HepG2 (cell line): Measurements from ENCODE around the gene GARS1. TPM values are rescaled to one million over a fixed set of nuclear protein-coding genes. Genes with fewer than 3 reads are reported as not detected.

Experiments
- ATAC-seq: fragments of 200-7000 bp; cut with Tn5 transposase; 3 replicates; pipeline ENCODE4 v1.9.1; 2020; ENCODE audit warnings: mild to moderate bottlenecking, moderate library complexity
- BruUV-seq: library from RNA; stranded (reverse); fragments of 400-500 nt; replicated peaks from 2 replicates; lab custom pipeline; 2021; lab: Mats Ljungman, UMichigan
- CTCF ChIA-PET: fragments of 300-600 bp; formaldehyde crosslinking; extraction: SDS; loops from one replicate; lab custom pipeline; 2021; ENCODE audit warnings: low total read pairs, inconsistent platforms, low intra/inter-chr PET ratio; lab: Yijun Ruan, JAX
- POLR2A ChIA-PET: fragments of 350-600 bp; sonication (Branson Sonifier 250); formaldehyde crosslinking; loops from one replicate; lab custom pipeline; 2020; ENCODE audit warnings: antibody characterized with exemption, inconsistent platforms; lab: Yijun Ruan, JAX
- DNase-seq: peaks from one replicate; pipeline ENCODE4 v3.0.0-alpha.2; 2015; ENCODE audit warnings: low spot score
- FAIRE-seq: peaks from 3 replicates; lab custom pipeline; 2011; peaks lifted over from hg19 to GRCh38; lab: Jason Lieb, UNC
- H2AFZ ChIP-seq: one replicate; pipeline ENCODE4 v1.6.1; 2011; ENCODE audit warnings: low read length, inconsistent platforms
- H3K27ac ChIP-seq: fragments of 300-600 bp; 3 replicates; pipeline ENCODE4 v1.8.0; 2011; ENCODE audit warnings: mixed run types, mild to moderate bottlenecking, mixed read lengths, low read length, inconsistent platforms; ENCODE audit not compliant: insufficient read depth; ENCODE audit errors: extremely low read length
- H3K27me3 ChIP-seq, 2 experiments: fragments of 200-600 bp in 1 of 2; 2 replicates in 1 of 2; 3 replicates in 1 of 2; pipeline versions ENCODE4 v1.6.0 to v1.8.0; 2011; ENCODE audit warnings: low read length in 2 of 2, mild to moderate bottlenecking in 2 of 2, moderate library complexity in 2 of 2, inconsistent platforms in 1 of 2; ENCODE audit not compliant: insufficient read depth in 2 of 2, control insufficient read depth in 1 of 2
- H3K36me3 ChIP-seq, 2 experiments: fragments of 200-600 bp in 1 of 2; replicated peaks in 1 of 2; 2 replicates in 1 of 2; 3 replicates in 1 of 2; pipeline versions ENCODE4 v1.5.1 to v1.8.0; 2011; ENCODE audit warnings: low read length in 2 of 2, inconsistent platforms in 1 of 2; ENCODE audit not compliant: insufficient read depth in 2 of 2, control insufficient read depth in 1 of 2
- H3K4me1 ChIP-seq: 2 replicates; pipeline ENCODE4 v1.5.1; 2012; ENCODE audit warnings: low read length, inconsistent platforms; ENCODE audit not compliant: insufficient read depth
- H3K4me2 ChIP-seq: 2 replicates; pipeline ENCODE4 v1.6.0; 2011; ENCODE audit warnings: low read depth, low read length, inconsistent platforms
- H3K4me3 ChIP-seq, 3 experiments: fragments of 200-600 bp in 1 of 3; sonication (generic), shearing (Covaris generic) in 1 of 3; replicated peaks in 1 of 3; 2 replicates each; pipeline ENCODE4 v1.5.1; 2011 to 2016; ENCODE audit warnings: low read length in 3 of 3, inconsistent platforms in 2 of 3, low read depth in 2 of 3, mild to moderate bottlenecking in 2 of 3, control low read depth in 1 of 3, mixed read lengths in 1 of 3; ENCODE audit not compliant: insufficient read depth in 1 of 3
- H3K79me2 ChIP-seq: one replicate; pipeline ENCODE4 v1.6.1; 2011; ENCODE audit warnings: low read length, inconsistent platforms; ENCODE audit not compliant: insufficient read depth
- H3K9ac ChIP-seq: 2 replicates; pipeline ENCODE4 v1.6.0; 2011; ENCODE audit warnings: mild to moderate bottlenecking, low read depth, low read length, inconsistent platforms; ENCODE audit not compliant: insufficient read depth
- H3K9me3 ChIP-seq: 2 replicates; pipeline ENCODE4 v1.5.1; 2012; ENCODE audit warnings: mild to moderate bottlenecking, low read length
- H4K20me1 ChIP-seq: 2 replicates; pipeline ENCODE4 v1.6.0; 2011; ENCODE audit warnings: inconsistent platforms, mild to moderate bottlenecking, low read length, moderate library complexity; ENCODE audit not compliant: insufficient read depth
- BCL3 ChIP-seq: sonication (generic); formaldehyde crosslinking; IDR thresholded peaks from 2 replicates; pipeline ENCODE4 v1.5.1; 2020; ENCODE audit warnings: mild to moderate bottlenecking, missing genetic modification reagents, moderate library complexity
- CEBPB ChIP-seq: IDR thresholded peaks from 2 replicates; pipeline ENCODE4 v1.6.1; 2011; ENCODE audit warnings: low read depth, low read length, improper control_type of control experiment, borderline replicate concordance
- CEBPG ChIP-seq: IDR thresholded peaks from 2 replicates; pipeline ENCODE4 v1.6.1; 2016
- DMAP1 ChIP-seq: IDR thresholded peaks from 2 replicates; pipeline ENCODE4 v1.6.1; 2016
- FOXK1 ChIP-seq: sonication (generic); formaldehyde crosslinking; IDR thresholded peaks from 2 replicates; pipeline ENCODE4 v1.4.0; 2020; ENCODE audit warnings: low read depth, missing genetic modification reagents, borderline replicate concordance
- JUND ChIP-seq: sonication (generic); formaldehyde crosslinking; IDR thresholded peaks from 2 replicates; pipeline ENCODE4 v1.8.0; 2022; ENCODE audit warnings: mild to moderate bottlenecking, missing genetic modification reagents
- KAT7 ChIP-seq: IDR thresholded peaks from 2 replicates; pipeline ENCODE4 v1.6.1; 2018; ENCODE audit warnings: borderline replicate concordance, missing compliant biosample characterization
- NFIC ChIP-seq: IDR thresholded peaks from 2 replicates; pipeline ENCODE4 v1.6.1; 2012; ENCODE audit warnings: mild to moderate bottlenecking, low read length, inconsistent platforms
- NPAS2 ChIP-seq: sonication (generic); formaldehyde crosslinking; IDR thresholded peaks from 2 replicates; pipeline ENCODE4 v1.8.0; 2022; ENCODE audit warnings: mild to moderate bottlenecking, missing genetic modification reagents, borderline replicate concordance
- SAP130 ChIP-seq: IDR thresholded peaks from 2 replicates; pipeline ENCODE4 v1.6.1; 2016; ENCODE audit warnings: low read depth
- SIN3A ChIP-seq: IDR thresholded peaks from 2 replicates; pipeline ENCODE4 v1.6.1; 2011; ENCODE audit warnings: low read depth, mild to moderate bottlenecking, control low read depth, low read length, borderline replicate concordance
- SOX6 ChIP-seq, 2 experiments: fragments of 450-650 bp in 1 of 2; sonication (generic) in 1 of 2; formaldehyde crosslinking in 1 of 2; IDR thresholded peaks; 2 replicates each; pipeline versions ENCODE4 v1.4.0 to v1.6.1; 2017 to 2020; ENCODE audit warnings: antibody characterized with exemption in 1 of 2, mild to moderate bottlenecking in 1 of 2, missing genetic modification reagents in 1 of 2
- SPEN ChIP-seq: sonication (generic); formaldehyde crosslinking; IDR thresholded peaks from 2 replicates; pipeline ENCODE4 v1.5.1; 2020; ENCODE audit warnings: low read depth, mild to moderate bottlenecking, missing genetic modification reagents
- SSRP1 ChIP-seq: IDR thresholded peaks from 2 replicates; pipeline ENCODE4 v1.6.1; 2016; ENCODE audit warnings: control low read depth
- YEATS4 ChIP-seq: sonication (generic); formaldehyde crosslinking; IDR thresholded peaks from 2 replicates; pipeline ENCODE4 v1.4.0; 2020; ENCODE audit warnings: missing genetic modification reagents, borderline replicate concordance
- ZFAT ChIP-seq: sonication (generic); formaldehyde crosslinking; conservative IDR thresholded peaks from 2 replicates; pipeline ENCODE4 v1.8.1; 2023; ENCODE audit warnings: missing genetic modification reagents, inconsistent platforms
- ZFP82 ChIP-seq: sonication (generic); formaldehyde crosslinking; IDR thresholded peaks from 2 replicates; pipeline ENCODE4 v1.5.1; 2020; ENCODE audit warnings: mild to moderate bottlenecking, missing genetic modification reagents, borderline replicate concordance
- ZFX ChIP-seq: sonication (generic); formaldehyde crosslinking; IDR thresholded peaks from 2 replicates; pipeline ENCODE4 v1.4.0; 2020; ENCODE audit warnings: mild to moderate bottlenecking, low read depth, missing genetic modification reagents, moderate library complexity
- ZNF468 ChIP-seq: sonication (generic); formaldehyde crosslinking; IDR thresholded peaks from 2 replicates; pipeline ENCODE4 v1.8.0; 2022; ENCODE audit warnings: mild to moderate bottlenecking, moderate library complexity, missing genetic modification reagents
- ZNF652 ChIP-seq: IDR thresholded peaks from 2 replicates; pipeline ENCODE4 v1.6.1; 2016; ENCODE audit warnings: low read depth, borderline replicate concordance
- ZNF788 ChIP-seq: sonication (generic); formaldehyde crosslinking; IDR thresholded peaks from 2 replicates; pipeline ENCODE4 v1.5.0; 2020; ENCODE audit warnings: mild to moderate bottlenecking, missing genetic modification reagents, borderline replicate concordance
- ZSCAN20 ChIP-seq: sonication (generic); formaldehyde crosslinking; IDR thresholded peaks from 2 replicates; pipeline ENCODE4 v1.4.0; 2020; ENCODE audit warnings: missing genetic modification reagents, mild to moderate bottlenecking, borderline replicate concordance
- WGBS: methylation state at CpG from one replicate; pipeline ENCODE4 v1.1.6; 2017; ENCODE audit warnings: low lambda C conversion rate; 5-methylcytosine and 5-hydroxymethylcytosine counted together
- in situ Hi-C: cut with HindIII; loops from 2 replicates; pipeline ENCODE4 v1.10.0; 2017; ENCODE audit warnings: low pct_unique_long_range_greater_than_20kb; ENCODE audit not compliant: extremely low pct_ligation_motif_present
- intact Hi-C: fragments of 100-400 bp; cut with micrococcal nuclease; formaldehyde crosslinking; loops from one replicate; pipeline ENCODE4 v1.10.0; 2022; ENCODE audit not compliant: unreplicated experiment
- polyA plus RNA-seq, 8 experiments: library from polyadenylated mRNA; depleted of rRNA in 3 of 8; stranded (reverse) in 7 of 8; unstranded in 1 of 8; fragments of >200 nt; fragmentation: Illumina TruSeq in 4 of 8; extraction: Trizol in 4 of 8; gene quantifications; 2 replicates each; pipeline versions ENCODE4 v1.2.1 to v1.2.3, GENCODE V29; 2011 to 2016; ENCODE audit warnings: low read depth in 4 of 8, missing spikeins in 1 of 8, mixed read lengths in 1 of 8; ENCODE audit not compliant: insufficient read depth in 1 of 8
- total RNA-seq, 5 experiments: library from RNA; depleted of rRNA; stranded (reverse); fragments of >200 nt; fragmentation: Illumina TruSeq; extraction: Trizol; gene quantifications; 2 replicates each; pipeline ENCODE4 v1.2.3, GENCODE V29; 2016; ENCODE audit warnings: low read depth in 1 of 5

Gene GARS1
- total and polyA plus RNA-seq, 2 of the 13 experiments (the other 11 are each of a cell fraction or from before 2014, with no cell fraction given): 140 to 460 TPM

DNA sequence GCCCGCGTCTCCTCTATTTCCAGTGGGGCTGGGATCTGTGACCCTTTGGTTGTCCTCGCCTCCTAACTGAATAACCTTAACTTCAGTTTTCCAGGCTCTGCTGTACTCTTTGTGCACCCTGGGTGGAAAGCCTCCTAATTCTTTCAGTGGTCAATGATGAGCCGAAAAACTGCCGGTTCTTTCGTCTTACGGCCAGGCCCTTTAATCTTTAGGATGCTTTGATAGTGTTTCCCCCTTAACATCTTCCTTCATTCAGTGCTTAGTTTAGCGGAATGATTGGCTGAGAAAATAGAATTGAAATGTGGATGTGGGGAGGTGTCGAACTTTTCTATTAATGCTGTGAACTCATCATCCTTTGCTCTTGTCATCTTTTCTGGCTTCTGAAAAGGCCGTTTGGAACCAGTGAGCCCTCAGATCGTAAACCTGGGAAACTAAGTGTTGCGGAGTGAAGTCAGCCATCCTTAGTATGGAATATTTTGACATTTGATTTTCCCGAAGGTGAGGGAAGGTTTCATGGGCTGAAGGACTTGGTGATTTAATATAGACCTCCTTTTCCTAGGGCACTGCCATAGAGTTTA is 847 bp downstream of the GARS1 start (continued):
- TF ChIP-seq ZFP82 (CRISPR knock-in tag): 0 out of 2 replicates have a peak, but pooled peaks have one; percentile 15

DNA sequence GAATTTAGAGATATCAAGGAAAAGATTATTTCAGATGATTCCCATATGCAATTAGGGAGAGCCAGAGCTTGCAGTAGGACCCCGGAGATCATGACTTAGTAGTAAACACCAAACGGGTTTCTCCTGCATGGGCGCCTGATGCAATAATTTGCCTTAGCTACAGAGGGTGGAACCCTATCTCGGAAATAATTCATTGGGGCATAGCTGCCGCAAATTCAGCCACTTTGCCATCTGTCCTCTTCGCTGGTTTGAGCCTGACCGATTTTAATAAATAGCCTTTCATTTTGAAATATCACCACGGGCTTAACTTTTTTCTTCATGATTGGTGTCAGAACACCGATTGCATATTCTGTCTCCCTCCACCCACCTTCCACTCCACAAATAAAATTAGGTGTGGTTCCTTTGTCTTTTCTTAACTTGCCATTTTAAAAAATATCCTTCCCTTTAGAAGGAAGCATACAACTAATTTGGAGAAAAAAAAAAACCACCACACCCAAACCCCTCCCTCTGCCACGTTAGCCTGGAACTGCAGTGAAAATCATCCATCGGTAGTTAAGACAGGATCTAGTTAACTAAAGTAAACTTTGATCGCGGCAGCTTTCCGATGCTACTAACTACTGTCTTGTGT is 1.4 kb downstream of the GARS1 start:
- Histone ChIP-seq H3K9me3 (no peaks in the 10 kb centered on the region), H2AFZ (no peak overlapping the region), H3K9ac (peak overlapping the region; percentile 96), H3K4me3 (peak overlapping the region; percentile 92 to 97 (median 95)), H3K27me3 (no peaks in the 10 kb centered on the region; a peak in 1 of 5 replicates), H4K20me1 (peaks cover 26% of the 10 kb centered on the region), H3K4me2 (peak overlapping the region; percentile 65), H3K36me3 (peaks cover 3 to 25% of the 10 kb centered on the region in 2 experiments; a peak in 4 of 5 replicates), H3K79me2 (peaks cover 59% of the 10 kb centered on the region), H3K27ac (peak overlapping the region; percentile 95), H3K4me1 (peaks cover 44% of the 10 kb centered on the region)
- DNase-seq (peak; percentile 42), ATAC-seq (no peak), FAIRE-seq (no peak)
- in situ Hi-C loops (no loop called here), intact Hi-C loops (no loop called here)
- ChIA-PET CTCF (interaction anchor here (0.7 kb wide), 1 partner anchor 47 kb away, joined by 3 read pairs; no protein-coding TSS in a partner anchor), POLR2A (no interaction called here)
- no TSS peak for BruUV-seq
- WGBS: under 1% methylated on average over 14 of the region's 14 CpGs
- TF ChIP-seq BCL3 (CRISPR knock-in tag) (no peak), ZNF788 (CRISPR knock-in tag) (no peak), DMAP1 (CRISPR knock-in tag) (0 out of 2 replicates have a peak, but pooled peaks have one; percentile 24), NPAS2 (no peak), ZFX (no peak), NFIC (no peak), SPEN (CRISPR knock-in tag) (no peak), FOXK1 (CRISPR knock-in tag) (0 out of 2 replicates have a peak, but pooled peaks have one; percentile 10), SIN3A (0 out of 2 replicates have a peak, but pooled peaks have one; percentile 43), JUND (CRISPR knock-in tag) (no peak), CEBPB (peak; percentile 72; the same call in 1 of the 2 replicates), SOX6 (IDR thresholded peaks at IDR 0.05) (no peak), SOX6 (CRISPR knock-in tag; IDR thresholded peaks at IDR 0.05) (0 out of 2 replicates have a peak, but pooled peaks have one; percentile 6), YEATS4 (peak; percentile 65; the same call in 1 of the 2 replicates), KAT7 (CRISPR knock-in tag) (0 out of 2 replicates have a peak, but pooled peaks have one; percentile 26), SSRP1 (no peak), CEBPG (peak; percentile 92), ZSCAN20 (CRISPR knock-in tag) (0 out of 2 replicates have a peak, but pooled peaks have one; percentile 64), ZFAT (peak; percentile 69; the same call in 1 of the 2 replicates), ZNF652 (CRISPR knock-in tag) (peak; percentile 40; the same call in 1 of the 2 replicates), SAP130 (CRISPR knock-in tag) (peak; percentile 68), ZNF468 (CRISPR knock-in tag) (no peak)
